GM12875 (cell line): Measurements from ENCODE around the gene TMEM140.

ENCODE experiments used
- H3K4me3 ChIP-seq: one replicate; pipeline ENCODE4 v1.5.1; 2011; ENCODE audit warnings: low read depth, low read length, control low read depth
- TF ChIP-seq, protein P1 (sequence below): IDR thresholded peaks from 2 replicates; pipeline ENCODE4 v1.5.1; 2011; ENCODE audit warnings: low read depth, mild to moderate bottlenecking, control low read depth, inconsistent platforms, low read length, moderate library complexity, borderline replicate concordance; ENCODE audit not compliant: insufficient read depth

The TMEM140 gene

DNA sequence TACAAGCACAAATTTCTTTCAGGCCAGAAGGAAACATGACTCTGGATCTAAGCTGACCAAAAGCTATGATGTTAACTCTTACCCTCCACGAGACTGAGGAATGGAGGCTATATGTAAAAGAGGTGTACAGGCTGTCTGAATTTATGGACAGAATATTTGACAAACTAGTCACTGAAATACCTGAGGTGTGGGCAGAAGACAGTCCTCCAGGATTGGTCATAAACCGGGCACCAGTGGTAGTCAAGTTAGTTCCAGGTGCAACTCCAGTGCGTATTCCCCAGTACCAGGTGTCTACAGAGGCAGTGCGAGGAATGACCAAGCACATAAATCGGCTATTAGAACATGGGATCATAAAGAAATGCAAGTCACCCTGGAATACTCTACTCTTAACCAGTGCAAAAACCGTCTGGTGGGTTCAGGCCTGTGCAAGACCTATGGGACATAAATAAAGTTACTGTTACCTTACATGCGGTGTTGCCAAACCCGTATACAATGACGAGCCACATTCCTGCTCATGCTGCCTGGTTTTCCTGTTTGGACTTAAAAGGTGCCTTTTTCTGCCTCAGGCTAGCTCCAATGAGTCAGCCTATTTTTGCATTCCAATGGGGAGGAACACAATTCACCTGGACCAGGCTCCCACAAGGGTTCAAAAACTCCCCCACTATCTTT is 29.3 kb downstream of the TMEM140 start:
- TF ChIP-seq, protein P1, sequence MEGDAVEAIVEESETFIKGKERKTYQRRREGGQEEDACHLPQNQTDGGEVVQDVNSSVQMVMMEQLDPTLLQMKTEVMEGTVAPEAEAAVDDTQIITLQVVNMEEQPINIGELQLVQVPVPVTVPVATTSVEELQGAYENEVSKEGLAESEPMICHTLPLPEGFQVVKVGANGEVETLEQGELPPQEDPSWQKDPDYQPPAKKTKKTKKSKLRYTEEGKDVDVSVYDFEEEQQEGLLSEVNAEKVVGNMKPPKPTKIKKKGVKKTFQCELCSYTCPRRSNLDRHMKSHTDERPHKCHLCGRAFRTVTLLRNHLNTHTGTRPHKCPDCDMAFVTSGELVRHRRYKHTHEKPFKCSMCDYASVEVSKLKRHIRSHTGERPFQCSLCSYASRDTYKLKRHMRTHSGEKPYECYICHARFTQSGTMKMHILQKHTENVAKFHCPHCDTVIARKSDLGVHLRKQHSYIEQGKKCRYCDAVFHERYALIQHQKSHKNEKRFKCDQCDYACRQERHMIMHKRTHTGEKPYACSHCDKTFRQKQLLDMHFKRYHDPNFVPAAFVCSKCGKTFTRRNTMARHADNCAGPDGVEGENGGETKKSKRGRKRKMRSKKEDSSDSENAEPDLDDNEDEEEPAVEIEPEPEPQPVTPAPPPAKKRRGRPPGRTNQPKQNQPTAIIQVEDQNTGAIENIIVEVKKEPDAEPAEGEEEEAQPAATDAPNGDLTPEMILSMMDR = no peak
- H3K4me3 ChIP-seq = no peak overlapping the region

DNA sequence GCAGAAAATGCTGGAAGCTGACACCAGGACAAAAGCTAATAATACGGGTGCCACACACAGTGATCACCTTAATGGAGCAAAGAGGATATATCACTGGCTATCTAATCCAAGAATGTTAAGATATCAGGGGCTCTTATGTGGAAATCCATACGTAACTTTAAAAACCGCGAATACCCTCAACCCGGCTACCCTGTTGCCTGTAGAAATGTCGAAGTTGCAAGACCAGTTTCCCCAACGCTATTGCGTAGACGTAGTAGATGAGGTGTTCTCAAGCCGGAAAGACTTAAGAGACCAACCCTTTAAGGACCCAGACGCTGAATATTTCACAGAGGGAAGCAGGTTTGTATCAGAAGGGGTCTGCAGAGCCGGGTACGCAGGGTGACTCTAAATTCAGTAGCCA is 30.5 kb downstream of the TMEM140 start:
- no peak overlapping the region for H3K4me3 ChIP-seq
- TF ChIP-seq, protein P1 = no peak

DNA sequence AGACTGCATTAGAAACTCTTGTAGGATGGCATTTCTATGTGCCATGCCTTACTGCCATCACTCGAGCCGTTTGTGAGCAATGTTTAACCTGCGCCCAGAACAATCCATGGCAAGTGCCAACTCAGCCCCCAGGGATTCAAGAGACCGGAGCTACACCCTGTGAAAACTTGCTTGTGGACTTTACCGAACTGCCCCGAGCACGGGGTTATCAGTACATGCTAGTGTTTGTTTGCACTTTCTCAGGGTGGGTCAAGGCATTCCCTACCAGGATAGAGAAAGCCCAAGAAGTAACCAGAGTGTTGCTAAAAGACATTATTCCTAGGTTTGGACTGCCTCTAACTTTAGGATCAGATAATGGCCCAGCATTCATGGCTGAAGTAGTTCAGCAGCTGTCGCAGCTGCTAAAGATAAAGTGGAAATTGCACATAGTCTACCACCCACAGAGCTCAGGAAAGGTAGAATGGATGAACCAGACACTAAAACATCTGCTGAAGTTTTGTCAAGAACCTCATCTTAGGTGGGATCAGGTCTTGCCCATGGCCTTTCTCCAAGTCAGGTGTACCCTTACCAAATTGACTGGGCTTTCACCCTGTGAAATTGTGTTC is 31.6 kb downstream of the TMEM140 start:
- TF ChIP-seq, protein P1 = no peak
- H3K4me3 ChIP-seq = no peak overlapping the region

DNA sequence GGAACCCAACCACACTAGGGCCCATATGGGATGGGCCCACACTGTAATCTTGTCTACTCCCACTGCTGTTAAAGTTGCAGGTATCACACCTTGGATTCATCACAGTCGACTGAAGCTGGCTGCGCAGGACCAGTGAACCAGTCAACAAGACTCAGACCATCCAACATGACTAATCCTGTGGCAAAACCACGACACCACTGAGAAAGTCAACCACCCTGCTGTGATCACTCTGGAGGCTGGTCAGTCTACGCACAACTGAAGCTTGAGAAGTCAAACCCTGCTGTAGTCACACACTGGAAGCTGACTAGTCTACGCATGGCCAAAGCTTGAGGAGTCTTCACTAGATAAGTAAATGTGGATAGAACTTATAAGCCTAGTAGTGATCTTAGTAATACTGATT is 32.2 kb downstream of the TMEM140 start:
- no peak overlapping the region for H3K4me3 ChIP-seq
- TF ChIP-seq, protein P1 = no peak

DNA sequence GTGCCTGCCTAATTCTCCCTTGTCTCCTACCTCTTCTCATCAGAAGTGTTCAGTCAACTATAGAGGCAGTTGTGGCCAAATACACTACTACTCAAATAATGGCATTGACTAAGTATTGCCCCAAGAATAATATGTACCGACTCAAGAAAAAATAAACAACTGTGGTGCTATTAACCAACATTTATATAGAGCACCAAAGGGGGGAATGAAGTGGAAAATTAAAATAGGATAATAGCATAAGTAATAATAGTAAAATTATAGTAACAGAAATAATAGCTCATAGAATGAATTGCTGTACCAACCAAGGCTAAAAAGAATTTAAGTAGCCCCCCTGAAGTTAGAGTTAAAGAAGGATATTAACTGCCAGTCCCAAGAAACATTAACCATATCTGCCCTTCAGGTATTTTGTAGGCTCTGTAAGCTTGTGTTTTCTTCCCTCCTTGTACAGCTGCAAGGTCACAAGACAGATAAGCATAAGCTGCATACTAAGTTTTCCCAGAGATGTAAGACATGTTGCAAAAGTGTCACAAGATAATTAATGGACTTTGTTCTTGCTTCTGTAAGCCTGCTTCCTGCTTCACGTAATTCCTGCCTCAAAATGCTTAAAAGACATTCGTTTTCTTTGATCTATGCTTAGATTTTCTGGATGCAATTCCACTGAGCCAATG is 33.5 kb downstream of the TMEM140 start:
- TF ChIP-seq, protein P1 = no peak
- H3K4me3 ChIP-seq = no peak overlapping the region

DNA sequence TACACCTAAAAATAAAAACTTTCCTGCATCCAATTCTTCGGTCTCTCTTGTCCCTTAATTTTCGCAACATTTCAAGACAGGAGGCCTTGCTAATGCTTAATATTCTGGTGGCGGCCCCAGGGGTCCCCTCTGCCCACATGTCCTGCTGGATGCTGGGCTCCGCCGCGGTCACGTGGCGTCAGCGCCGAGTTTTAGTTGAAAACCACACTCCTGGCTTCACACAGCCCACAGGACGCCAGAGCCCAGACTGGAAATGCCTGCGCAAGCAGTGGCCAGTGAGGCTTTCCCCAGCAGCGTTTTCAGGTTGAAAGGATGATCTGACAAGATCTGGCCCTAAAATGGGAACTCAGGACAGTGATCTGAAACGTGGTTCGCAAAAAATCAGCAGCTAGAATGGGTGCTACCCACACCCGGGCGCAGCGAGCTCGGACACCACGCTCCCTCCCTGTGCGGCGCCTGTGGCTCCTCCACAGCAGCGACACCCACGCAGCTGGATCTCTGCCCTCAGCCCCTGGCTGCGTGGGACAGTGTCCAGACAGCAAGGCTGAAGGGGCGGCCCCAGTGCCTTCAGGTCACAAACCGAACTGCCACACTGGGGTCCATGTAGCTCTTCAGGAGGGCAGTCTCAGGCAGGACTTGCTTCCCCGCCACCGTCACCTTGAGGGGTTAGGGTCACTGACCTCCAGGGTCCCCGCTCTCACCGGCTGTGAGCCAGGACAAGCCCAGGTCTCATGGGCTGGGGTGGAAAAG is 34.2 kb downstream of the TMEM140 start:
- no peak overlapping the region for H3K4me3 ChIP-seq

More for the DNA sequence above, 34.2 kb downstream of the TMEM140 start:
- TF ChIP-seq, protein P1 = no peak
